BLaER1 treated with 17β-estradiol and CSF1 and Interleukin-3, amounts not matched to agents 10 nM and 100 nM (cell line): Measurements from ENCODE around the gene OR8J1.
"Not testable (repeated sequence)": the region's sequence is repeated elsewhere in the genome, so short reads cannot be mapped to it uniquely, and the experiment has no call there.

Source experiments
- H3K27ac ChIP-seq, 11 experiments: shearing (Covaris generic); formaldehyde crosslinking; 2 replicates each; pipeline ENCODE4 v1.8.1; 2022
- H3K27me3 ChIP-seq, 11 experiments: shearing (Covaris generic); formaldehyde crosslinking; 2 replicates each; pipeline ENCODE4 v1.8.1; 2022
- H3K36me3 ChIP-seq, 11 experiments: shearing (Covaris generic); formaldehyde crosslinking; 2 replicates each; pipeline ENCODE4 v1.8.1; 2022
- H3K4me1 ChIP-seq, 10 experiments: shearing (Covaris generic); formaldehyde crosslinking; 2 replicates each; pipeline ENCODE4 v1.8.1; 2022
- H3K4me2 ChIP-seq, 11 experiments: shearing (Covaris generic); formaldehyde crosslinking; 2 replicates each; pipeline ENCODE4 v1.8.1; 2022
- H3K4me3 ChIP-seq, 10 experiments: shearing (Covaris generic); formaldehyde crosslinking; 2 replicates each; pipeline ENCODE4 v1.8.1; 2022
- H3K9ac ChIP-seq, 11 experiments: shearing (Covaris generic); formaldehyde crosslinking; 2 replicates each; pipeline ENCODE4 v1.8.1; 2022
- H3K9me3 ChIP-seq, 11 experiments: shearing (Covaris generic); formaldehyde crosslinking; replicated peaks in 1 of 11; 2 replicates each; pipeline ENCODE4 v1.8.1; 2022
- H4K20me1 ChIP-seq, 11 experiments: shearing (Covaris generic); formaldehyde crosslinking; 2 replicates each; pipeline ENCODE4 v1.8.1; 2022
- Cebpa-rat ChIP-seq, 11 experiments: shearing (Covaris generic); IDR thresholded peaks; 2 replicates each; pipeline ENCODE4 v1.8.1; 2022

The OR8J1 gene

DNA sequence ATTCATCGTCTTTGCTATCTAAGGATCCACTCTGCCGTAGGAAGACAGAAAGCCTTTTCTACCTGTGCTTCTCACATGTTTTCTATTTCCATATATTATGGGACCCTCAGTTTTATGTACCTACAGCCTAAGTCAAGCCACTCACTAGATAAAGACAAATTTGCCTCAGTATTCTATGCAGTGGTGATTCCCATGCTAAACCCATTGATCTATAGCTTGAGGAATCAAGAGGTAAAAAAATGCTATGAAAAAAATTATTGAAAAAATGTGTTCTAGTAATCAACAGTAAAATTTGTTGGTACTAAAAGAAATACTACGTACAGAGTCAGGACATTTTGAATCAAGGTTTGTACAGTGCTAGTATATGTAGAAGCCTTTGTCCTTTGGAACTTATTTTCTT lies 40.3 kb downstream of the OR8J1 start:
- Histone ChIP-seq H3K4me2 (no peak overlapping the region), H3K27me3 (no peaks in the 10 kb centered on the region), H3K4me1 (no peaks in the 10 kb centered on the region), H3K4me3 (no peak overlapping the region), H3K9ac (no peak overlapping the region), H3K27ac (no peak overlapping the region), H3K9me3 (no peaks in the 10 kb centered on the region), H4K20me1 (no peaks in the 10 kb centered on the region), H3K36me3 (no peaks in the 10 kb centered on the region)
- no peak for TF ChIP-seq Cebpa-rat (IDR thresholded peaks at IDR 0.05)

DNA sequence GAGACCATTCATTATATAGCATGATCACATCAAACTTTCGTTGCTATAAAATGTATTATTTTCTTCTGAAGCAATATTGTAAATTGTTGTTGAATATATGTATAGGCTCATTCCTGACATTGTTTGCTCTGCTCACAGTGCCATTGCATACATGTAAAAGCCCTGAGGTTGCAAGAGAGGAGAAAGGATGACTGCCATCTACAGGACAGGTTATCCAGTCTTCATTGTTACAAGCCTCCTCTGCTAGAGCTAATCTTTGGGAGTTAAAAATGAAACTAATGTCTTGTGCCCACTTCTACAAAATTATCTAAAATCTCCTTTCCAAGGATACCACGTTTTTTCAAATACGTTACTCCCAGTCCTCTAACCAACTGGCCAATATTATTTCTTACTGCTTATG lies 42.0 kb downstream of the OR8J1 start:
- Histone ChIP-seq H3K4me1 (no peaks in the 10 kb centered on the region), H4K20me1 (no peaks in the 10 kb centered on the region), H3K9me3 (0 out of 22 replicates have a peak, but pooled peaks cover 0 to under 1% (median 0%) of the 10 kb centered on the region in 11 experiments), H3K36me3 (no peaks in the 10 kb centered on the region), H3K9ac (no peak overlapping the region), H3K4me3 (no peak overlapping the region), H3K4me2 (no peak overlapping the region), H3K27me3 (no peaks in the 10 kb centered on the region), H3K27ac (no peak overlapping the region)
- no peak for TF ChIP-seq Cebpa-rat (IDR thresholded peaks at IDR 0.05)

DNA sequence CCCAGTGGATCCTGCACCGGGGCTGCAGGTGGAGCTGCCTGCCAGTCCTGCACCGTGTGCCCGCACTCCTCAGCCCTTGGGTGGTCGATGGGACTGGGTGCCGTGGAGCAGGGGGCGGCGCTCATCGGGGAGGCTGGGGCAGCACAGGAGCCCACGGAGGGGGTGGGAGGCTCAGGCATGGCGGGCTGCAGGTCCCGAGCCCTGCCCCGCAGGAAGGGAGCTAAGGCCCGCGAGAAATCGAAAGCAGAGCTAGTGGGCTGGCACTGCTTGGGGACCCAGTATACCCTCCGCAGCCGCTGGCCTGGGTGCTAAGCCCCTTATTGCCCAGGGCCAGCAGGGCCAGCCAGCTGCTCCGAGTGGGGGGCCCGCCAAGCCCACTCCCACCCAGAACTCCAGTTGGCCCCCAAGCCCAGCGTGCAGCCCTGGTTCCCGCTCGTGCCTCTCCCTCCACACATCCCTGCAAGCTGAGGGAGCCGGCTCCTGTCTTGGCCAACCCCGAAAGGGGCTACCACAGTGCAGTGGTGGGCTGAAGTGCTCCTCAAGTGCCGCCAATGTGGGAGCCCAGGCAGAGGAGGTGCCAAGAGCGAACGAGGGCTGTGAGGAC lies 47.9 kb downstream of the OR8J1 start:
- not testable (repeated sequence) for H3K4me2 ChIP-seq, H3K27ac ChIP-seq, H4K20me1 ChIP-seq, H3K4me1 ChIP-seq, H3K36me3 ChIP-seq, H3K27me3 ChIP-seq, H3K4me3 ChIP-seq, H3K9ac ChIP-seq
- H3K9me3 ChIP-seq: peaks cover 4 to 13% (median 10%) of the 10 kb centered on the region in 11 experiments; a peak in 21 of 22 replicates

DNA sequence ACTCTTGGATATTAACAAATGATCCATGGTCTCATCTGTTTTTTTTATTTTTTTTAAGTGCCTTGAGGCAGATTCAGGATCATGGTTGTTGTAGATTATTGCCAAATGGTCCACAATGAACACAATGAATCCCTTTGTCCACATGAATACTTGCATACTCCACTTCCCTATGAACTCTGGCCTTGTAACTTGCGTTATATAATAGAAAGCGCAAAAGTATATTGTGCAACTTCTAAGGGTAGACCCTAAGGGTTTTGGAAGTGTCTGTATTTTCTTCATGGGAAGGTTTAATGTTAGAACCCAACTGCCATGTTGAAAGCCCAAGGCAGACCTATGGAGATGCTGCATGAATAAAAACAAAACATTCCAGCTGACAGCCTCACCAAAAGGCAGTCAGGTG lies 50.3 kb downstream of the OR8J1 start:
- H4K20me1 ChIP-seq: no peaks in the 10 kb centered on the region
- H3K27ac ChIP-seq: no peak overlapping the region
- no peak overlapping the region for H3K4me2 ChIP-seq
- H3K4me1 ChIP-seq: no peaks in the 10 kb centered on the region
- H3K9ac ChIP-seq: no peak overlapping the region
- no peaks in the 10 kb centered on the region for H3K36me3 ChIP-seq
- no peak for TF ChIP-seq Cebpa-rat (IDR thresholded peaks at IDR 0.05)
- H3K9me3 ChIP-seq: peaks cover 4 to 13% (median 10%) of the 10 kb centered on the region in 11 experiments; a peak in 21 of 22 replicates
- no peaks in the 10 kb centered on the region for H3K27me3 ChIP-seq
- no peak overlapping the region for H3K4me3 ChIP-seq

DNA sequence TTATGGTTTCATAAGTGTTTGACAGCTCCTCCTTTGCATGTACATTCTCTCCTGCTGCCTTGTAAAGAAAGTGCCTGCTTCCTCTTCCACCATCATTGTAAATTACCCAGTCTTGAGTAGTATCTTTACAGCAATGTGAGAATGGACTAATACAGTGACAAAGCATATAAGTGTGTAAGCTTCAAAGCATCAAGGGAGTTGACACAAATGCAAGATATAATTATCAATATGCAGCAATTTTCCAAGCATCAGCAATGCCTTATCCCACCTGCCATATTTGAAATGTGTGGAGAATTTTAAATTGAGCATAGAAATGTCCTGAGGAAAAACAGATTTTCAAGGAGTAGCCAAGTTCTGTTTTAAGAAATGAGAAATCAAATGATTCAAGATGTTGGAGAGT lies 56.7 kb downstream of the OR8J1 start:
- Histone ChIP-seq H4K20me1 (no peaks in the 10 kb centered on the region), H3K9me3 (peaks cover 0 to 5% (median 0%) of the 10 kb centered on the region in 11 experiments; a peak in 1 of 22 replicates), H3K27me3 (no peaks in the 10 kb centered on the region), H3K4me1 (no peaks in the 10 kb centered on the region), H3K27ac (no peak overlapping the region), H3K4me3 (no peak overlapping the region), H3K9ac (no peak overlapping the region), H3K36me3 (no peaks in the 10 kb centered on the region), H3K4me2 (no peak overlapping the region)
- TF ChIP-seq Cebpa-rat (IDR thresholded peaks at IDR 0.05): no peak
